GM18498 (cell line): ENCODE results near the gene SERPINE2.
A peak's percentile ranks its signal among the peaks of the same experiment; 100 is the strongest.

ENCODE experiments used
- ATAC-seq: cut with Tn5 transposase; IDR thresholded peaks from one replicate; pipeline ENCODE4 v1.9.1; 2021; ENCODE audit warnings: mild to moderate bottlenecking, moderate library complexity; ENCODE audit not compliant: unreplicated experiment

Gene SERPINE2, protein sequence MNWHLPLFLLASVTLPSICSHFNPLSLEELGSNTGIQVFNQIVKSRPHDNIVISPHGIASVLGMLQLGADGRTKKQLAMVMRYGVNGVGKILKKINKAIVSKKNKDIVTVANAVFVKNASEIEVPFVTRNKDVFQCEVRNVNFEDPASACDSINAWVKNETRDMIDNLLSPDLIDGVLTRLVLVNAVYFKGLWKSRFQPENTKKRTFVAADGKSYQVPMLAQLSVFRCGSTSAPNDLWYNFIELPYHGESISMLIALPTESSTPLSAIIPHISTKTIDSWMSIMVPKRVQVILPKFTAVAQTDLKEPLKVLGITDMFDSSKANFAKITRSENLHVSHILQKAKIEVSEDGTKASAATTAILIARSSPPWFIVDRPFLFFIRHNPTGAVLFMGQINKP

DNA sequence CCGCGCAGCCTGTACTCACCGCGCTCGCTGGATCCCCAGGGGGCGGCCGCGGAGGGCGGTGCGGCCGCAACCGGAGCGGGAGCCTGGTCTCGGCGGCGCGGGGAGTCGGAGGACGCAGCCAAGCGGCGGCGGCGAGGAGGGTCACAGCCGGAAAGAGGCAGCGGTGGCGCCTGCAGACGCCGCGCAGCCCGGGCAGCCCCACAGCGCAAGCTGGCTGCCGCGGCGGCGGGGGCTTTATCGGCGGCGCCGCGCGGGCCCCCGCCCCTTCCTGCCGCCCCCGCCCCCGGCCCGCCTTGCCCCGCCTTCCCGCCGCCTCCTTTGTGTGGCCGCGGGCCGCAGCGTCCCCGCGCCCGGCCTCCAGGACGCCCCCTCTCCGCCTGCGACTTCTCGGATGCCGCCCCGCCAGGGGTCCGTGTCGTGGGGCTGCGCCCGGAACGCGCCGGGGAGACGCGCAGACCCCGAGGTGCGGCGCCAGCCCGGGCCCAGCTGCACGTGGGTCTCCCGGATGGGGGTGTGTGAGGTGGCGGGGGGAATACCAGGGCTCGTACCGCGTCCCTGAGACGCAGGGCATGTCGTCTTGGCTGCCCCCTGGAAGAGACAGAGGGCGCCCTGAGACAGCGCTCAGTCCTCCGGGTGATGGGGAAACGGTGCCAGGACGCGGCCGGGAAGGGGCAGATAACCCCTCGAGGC is at the start of gene SERPINE2:
Gene SERPINE2 (minus strand): TSS at position 207 of the 690 bp plus-strand sequence. CDS start 37,386 bp downstream, outside the sequence.
- ATAC-seq, result peak; percentile 67

DNA sequence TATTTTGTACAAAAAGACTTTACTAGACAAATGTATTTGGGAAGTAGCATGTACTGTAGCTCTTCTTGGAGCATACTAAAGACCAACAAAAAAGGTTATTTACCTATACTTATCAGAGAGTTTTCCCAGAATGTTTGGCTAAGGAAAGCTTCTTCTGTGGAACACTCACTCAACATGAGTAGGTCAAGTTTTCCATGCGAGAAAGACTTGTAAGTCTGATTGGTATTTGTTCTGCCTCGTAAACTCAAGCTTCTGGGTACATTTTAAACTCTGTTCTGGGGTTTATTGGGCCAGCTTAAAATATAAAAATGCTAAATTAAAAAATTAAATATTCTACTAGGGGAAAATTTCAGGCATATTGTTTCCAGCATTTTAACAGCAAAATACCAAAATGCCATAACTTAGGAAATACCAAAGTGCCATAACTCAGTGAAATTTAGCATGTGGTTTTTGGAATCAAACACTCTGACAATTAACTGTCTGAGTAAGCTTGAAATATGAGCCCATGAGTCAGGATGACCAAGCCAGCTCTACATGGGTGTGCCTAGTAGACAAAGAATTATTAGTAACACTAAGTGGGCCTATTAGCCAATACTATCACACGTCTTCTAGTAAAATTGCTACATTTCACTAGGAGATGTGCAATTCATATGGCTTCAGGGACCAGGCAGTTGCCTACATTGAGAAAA is 47.3 kb upstream of the SERPINE2 start:
- no peak for ATAC-seq

DNA sequence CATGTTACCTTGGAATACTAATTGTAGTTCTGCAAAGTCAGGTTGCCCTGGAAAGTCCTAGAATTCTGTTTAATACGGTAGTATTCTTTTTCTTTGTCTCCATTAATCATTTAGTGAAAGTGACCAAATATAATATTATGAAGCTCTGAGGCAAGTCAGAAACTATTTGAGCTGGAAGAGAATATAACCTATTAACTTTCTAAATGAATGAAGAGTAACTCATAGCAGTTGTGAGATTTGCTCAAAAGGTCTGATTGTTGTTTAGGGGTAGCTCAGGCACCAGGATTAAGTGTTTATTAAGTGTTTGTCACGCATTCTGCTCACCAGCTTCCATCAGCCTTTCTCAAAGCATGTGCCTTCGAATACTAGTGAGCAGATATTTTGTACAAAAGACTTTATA is 46.7 kb upstream of the SERPINE2 start:
- no peak for ATAC-seq

DNA sequence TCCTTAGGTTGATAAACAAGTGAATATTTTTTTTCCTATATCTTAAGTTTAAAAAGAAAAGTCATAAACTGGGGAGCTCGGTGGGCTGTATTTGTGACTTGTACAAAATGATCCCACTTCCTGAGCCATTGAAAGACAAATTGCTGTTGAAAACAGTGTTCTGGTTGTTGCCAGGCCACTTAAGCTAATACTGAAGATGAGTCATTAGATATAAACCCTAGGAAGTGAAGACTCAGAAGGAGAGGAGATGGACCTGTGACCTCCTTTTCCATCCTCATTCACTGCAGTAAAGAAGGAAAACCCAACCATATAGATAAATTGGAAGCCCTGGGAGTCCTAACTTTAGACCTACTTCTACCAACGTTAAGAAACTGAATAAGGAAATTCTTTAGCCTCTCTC is 46.2 kb upstream of the SERPINE2 start:
- ATAC-seq, result no peak

DNA sequence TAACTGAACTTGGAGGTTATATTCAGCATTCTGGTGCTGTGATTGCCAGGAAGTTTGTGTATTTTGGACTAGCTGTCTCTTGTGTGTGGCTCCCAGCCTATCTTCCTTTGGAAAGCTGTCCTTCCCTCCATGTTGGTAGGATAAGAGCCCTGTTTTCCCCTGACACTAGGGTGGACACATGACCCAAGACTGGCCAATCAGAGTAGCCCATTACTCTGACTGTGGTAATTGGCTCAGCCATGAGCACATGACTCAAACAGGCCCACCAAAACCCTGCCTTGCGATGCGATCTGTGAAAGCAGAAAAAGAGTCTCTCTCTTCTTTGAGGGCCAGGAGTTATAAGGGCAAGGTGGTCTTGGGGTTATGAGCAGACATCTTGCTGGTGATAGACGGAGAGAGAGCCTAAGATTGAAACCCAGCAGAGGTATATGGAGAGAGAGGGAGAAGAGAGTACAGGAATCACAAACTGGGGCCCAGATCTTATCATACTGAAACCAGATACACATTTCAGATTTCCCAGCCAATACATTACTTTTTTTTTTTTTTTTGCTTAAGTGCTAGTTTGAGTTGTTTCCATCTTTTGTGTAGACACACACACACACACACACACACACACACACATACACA is 45.3 kb upstream of the SERPINE2 start:
- no peak for ATAC-seq

DNA sequence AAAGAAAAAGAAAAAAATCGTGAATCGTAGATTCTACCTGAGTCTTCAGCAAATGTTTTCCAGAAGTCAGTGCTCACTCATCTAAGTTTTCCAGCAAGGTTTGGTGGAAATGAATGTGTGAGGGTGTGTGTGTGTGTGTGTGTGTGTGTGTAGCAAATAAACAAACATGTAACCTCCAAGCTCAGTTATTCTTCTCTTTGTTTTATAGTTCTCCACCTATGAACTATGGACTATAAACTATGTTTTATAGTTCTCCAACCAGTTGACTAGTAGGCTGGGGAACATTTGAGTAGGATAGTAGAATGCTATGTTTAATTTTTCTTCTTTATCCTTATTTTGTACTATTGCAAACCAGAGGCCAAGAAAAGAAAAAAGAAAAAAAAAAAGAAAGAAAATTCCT is 44.6 kb upstream of the SERPINE2 start:
- no peak for ATAC-seq

DNA sequence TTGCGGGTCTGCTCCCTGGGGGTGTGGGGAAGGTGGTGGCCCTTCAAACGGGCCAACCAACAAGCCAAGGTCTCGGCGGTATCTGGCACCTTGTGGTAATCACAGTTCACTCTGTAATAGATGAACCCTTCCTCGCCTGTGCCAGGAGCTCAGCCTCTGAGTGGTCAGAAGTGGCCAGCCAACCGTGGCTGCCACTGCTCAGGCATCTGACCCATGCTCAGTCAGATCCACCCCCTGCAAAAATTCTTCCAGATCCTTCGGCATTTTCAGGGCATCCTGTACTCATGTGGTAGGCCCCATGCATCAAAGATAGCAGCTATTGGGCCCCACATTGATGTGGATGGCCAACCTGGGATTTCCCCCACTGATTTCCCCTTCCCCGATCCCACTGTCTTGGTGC is 39.6 kb upstream of the SERPINE2 start:
- ATAC-seq, result no peak

DNA sequence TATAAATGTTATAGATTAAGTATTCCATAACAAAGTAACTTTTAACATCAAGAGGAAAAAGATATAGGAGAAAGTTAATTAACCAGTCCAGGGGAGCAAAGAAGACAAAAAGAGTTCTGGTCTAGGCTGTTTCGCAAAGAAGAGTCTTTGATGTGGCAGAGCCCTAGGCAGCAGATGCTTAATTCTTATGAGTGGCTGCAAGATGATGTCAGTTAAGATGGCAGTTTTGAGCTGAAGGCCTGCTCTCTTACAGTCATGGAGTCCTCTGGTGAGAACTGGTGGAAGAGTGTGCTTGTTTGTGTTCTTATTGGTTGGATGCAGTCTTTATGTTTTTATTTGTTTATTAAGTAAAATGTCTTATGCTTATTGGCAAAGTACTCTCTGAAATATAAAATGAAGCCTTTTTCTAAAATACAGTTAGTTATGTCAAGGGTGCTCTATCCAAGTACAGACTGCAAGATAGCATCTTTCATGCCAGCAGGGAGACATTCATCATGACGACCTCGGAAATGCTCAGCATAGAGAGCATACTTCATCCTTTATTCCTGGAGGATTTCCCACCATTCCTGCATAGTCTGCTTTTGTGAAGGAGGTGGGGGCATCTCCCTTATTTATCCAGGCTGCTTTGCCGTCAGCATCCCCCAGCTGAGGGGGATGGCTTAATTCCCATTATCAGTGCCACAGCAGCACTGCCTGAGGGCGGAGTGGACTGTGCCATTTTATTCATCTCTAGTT is 38.9 kb upstream of the SERPINE2 start:
- no peak for ATAC-seq

DNA sequence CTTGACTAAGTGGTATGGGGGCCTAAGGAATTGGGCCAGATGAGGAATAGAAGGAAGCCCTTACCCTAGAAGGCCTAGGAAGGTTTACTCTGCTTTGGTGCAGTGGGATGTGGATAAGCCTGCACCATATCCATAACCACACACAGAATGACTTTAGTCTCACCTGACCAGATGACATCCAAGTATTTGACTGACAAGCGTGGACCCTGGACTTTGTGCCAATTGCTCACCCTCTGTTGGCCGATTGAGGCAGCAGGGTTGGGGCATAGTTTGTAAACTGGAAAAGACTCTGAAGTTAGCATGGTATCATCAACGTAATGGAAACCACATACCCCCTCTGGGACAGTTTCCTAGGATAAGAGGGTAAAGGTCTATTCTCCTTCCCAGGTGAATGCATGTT is 36.5 kb upstream of the SERPINE2 start:
- ATAC-seq, result no peak

DNA sequence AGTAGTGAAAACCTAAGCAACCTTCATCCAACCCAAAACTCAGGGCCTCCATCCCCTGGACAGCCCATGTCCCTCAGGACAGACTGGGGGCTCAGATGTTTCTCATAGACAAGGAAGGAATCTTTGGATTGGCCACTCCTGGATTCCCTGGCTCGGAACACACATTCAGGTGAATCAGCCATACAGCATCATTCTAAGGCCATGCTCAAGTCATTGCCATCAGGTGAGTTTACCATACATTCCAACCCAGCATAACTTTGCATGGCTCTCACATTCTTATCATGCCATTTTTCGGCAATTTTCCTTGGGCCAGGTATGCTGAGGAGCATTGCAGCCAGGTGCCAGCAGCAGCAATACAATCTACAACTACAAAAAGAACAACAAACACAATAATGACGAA is 34.6 kb upstream of the SERPINE2 start:
- no peak for ATAC-seq

DNA sequence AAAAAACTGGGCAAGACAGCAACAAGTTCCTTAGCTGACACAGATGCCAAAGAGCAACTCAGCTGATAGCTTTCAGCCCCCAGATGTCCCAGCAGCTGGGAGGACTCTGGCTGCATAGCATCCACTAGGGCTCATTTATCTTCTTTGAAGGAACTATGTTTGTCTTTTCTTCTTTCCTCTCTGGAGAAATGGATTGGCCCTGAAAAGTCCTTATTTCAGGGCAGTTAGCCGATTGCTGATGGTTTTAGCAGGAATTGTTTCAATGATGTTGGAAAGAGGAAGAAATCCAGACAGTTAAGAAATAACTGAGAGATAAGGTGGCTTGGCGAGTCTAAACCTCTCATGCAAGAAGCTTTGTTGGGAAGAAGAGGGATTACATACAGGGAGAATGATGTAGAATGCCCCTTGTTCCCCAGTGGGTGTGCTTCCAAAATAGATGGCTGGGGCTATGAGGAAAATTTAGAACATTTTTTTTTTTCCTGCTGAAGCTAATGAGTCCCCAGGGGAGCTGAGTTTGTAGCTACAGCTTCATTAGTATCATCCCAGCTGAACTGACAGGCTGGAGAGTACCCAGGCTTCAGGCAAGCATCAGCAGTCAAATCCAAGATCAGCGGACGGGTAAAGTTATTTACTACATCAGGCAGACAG is 33.6 kb upstream of the SERPINE2 start:
- no peak for ATAC-seq

DNA sequence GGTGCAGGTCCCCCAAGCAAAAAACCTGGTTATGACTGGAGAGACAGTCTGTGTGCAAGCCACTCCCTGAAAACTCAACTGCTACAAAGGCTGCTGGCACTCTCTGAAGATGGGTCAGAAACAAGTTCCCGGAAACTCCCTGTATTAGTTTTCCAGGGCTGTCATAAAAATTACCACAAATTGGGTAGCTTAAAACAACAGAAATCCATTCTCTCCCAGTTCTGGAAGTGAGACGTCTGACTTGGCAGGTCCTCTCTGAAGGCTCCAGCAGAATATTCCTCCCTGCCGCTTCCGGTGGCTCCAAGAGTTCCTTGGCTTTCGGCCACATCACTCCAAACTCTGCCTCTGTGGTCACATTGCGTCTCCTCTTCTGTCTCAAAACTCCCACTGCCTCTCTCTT is 30.1 kb upstream of the SERPINE2 start:
- no peak for ATAC-seq

DNA sequence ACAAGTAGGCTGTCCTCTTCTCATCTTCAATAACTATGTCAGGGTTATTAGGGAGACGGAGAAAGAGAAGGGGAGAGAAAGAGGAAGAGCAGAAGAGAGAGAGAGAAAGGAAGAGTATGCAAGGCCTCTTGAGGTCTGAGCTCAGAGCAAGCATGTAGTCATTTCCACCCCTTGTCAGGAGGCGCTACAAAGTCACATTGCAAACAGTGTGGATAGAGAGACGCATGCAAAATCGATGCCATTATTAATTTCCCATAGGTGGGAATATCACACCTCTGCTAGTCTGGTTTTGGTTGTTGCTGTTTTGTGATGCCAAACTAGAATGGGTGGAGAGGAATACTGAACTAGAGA is 24.2 kb upstream of the SERPINE2 start:
- no peak for ATAC-seq

DNA sequence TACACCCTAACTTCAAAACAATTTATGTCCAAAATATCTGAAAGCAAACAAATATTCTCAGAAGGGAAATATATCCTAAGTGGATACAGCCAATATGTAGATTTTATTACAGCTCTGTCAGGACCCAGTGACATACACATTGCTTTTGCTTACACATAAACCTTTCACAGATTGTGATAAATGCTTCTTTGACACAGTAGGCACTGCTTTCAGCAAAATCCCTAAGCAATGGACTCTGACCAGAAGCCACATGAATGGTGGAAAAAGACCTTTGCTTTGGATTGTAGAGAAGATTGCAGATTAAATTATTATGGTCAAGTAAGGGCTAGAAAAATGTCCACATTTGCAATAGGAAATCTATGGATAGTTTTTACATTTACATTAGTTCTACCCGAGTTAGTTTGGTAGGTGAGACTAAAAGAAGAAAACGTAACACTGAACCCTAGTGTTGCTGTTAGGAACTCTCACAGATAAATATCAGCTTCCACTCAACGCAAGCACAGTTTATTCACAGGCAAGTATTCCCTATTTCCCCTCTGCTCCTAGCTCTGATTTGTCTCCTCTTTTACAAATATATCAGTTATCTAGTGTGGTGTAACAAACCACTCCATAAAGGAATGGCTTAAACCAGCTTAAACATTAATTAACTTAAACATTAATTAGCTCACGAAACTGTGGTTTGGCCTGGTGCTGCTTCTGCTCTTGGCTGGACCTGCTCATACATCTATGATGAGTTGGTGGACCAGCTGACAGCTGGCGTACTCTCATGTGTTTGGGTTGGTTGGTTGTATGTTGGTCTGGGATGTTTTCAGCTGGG is 23.6 kb upstream of the SERPINE2 start:
- no peak for ATAC-seq

DNA sequence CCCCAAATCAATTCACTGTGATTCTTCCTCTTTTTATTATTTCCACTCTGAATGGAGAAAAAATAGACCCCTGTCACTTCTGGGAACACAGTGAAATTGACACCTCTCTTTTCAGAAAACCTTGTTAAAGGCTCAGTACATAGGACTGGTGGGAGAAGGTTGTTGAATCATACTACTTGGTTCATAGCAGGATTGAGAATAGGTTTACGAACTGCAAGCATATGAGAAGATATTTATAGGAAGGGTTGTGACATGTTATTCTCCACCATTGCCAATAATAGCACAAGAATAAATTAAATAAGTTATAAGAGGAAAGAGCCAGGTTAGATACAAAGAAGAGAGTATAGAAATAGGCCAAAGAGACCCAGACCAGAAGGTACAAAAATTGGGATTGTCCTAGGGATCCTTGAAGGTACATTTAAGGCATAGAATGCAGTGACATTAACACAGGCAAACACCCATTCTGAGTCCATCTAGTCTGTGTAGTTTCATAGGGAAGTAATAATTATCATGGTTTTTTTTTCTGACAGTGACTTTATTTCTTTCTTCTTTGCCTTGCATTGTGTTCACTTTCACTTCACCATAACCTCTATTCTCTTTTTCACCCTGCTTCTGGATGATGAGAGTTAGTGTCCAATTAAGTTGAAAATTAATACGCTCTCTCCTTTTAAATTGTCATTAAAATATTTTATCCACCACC is 21.8 kb upstream of the SERPINE2 start:
- no peak for ATAC-seq

DNA sequence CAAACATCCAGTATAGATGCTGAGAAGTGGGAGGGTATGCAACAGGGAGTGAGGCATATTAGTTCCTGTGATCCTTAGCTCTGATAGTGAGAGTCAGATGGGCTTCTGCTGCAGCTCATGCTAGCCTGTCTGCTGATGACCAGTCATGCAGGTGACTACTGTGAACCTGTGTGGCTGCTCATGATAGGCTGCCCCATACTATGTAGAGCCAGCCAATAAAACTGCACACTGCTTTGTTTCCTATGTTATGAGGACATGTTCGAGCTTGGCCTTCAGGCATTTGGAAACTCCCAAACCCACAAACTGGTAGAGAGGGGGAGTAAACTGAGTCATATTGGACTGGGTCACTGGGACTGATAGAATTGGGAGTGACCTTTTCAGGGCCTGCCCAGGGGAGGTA is 20.1 kb upstream of the SERPINE2 start:
- no peak for ATAC-seq

DNA sequence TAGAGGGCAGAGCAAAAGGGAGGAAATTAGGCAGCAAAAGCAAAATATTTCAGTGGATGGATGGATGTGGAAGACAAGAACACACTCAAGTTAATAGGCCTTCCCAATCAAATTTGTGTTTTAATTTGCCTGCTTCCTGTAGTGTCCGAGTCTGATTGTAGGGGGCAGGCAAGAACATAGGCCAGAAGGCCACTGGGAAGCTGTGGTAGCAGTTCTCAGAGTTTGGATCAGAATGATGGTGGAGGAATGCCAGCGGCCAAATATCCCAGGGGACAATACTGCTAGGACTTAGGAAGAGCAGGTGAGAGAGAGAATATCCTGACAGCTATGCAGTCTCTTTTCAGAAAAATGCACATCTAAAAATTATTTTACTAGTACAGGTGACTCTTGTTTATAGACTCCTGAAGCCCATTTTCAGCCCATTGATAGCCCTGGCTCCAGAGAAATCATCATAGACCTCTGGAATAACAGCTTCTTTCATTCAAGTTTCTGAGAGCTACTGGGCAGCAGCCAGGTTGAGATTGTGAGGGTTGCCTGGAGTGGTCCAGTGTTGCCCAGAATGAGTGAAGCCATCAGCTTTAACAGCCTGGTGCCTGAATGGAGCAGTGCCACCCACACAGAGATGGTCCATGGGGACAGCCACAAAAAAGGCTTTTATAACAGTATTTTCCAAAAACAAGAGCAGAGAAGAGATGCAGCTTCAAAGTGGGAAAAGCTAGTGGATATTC is 19.1 kb upstream of the SERPINE2 start:
- no peak for ATAC-seq

DNA sequence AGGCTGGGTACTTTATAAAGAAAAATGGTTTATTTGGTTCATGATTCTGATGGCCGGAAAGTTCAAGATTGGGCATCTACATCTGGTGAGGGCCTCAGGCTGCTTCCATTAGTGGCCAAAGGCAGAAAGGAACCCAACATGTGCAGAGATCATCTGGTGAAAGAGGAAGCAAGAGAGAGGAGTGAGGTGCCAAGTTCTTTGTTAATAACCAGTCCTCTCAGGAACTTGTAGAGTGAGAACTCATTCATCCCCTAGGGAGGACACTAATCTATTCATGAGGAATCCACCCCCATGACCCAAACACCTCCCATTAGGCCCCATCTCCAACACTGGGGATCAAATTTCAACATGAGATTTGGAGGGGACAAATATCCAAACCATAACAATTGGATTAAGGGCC is 17.8 kb upstream of the SERPINE2 start:
- no peak for ATAC-seq
